Upper lobe of left lung (tissue), 6 donors: ENCODE results near the gene EPO. TPM values are rescaled to one million over a fixed set of nuclear protein-coding genes. Genes with fewer than 3 reads are reported as not detected.
A peak's percentile ranks its signal among the peaks of the same experiment; 100 is the strongest.

Source experiments
- ATAC-seq, 2 donors: fragments of 200-7000 bp; cut with Tn5 transposase; one replicate each; pipeline ENCODE4 v1.9.1; 2022; ENCODE audit warnings: mild to moderate bottlenecking in 2 of 2, moderate library complexity in 2 of 2; ENCODE audit not compliant: low FRiP score in 2 of 2
- DNase-seq, 2 donors: peaks; one replicate each; pipeline ENCODE4 v3.0.0-alpha.2; 2019 to 2020
- H3K27ac ChIP-seq, 4 donors: fragments of 200-600 bp; sonication (generic); one replicate each; pipeline ENCODE4 v1.5.1; 2016 to 2019
- H3K27me3 ChIP-seq, 4 donors: fragments of 200-600 bp; sonication (generic); one replicate each; pipeline ENCODE4 v1.5.1; 2017 to 2019
- H3K36me3 ChIP-seq, 4 donors: fragments of 200-600 bp; sonication (generic); one replicate each; pipeline ENCODE4 v1.5.1; 2016 to 2019
- H3K4me1 ChIP-seq, 4 donors: fragments of 200-600 bp; sonication (generic); one replicate each; pipeline ENCODE4 v1.5.1; 2018 to 2019
- H3K4me3 ChIP-seq, 4 donors: fragments of 200-600 bp; sonication (generic); one replicate each; pipeline ENCODE4 v1.5.1; 2017 to 2019; ENCODE audit warnings: mild to moderate bottlenecking in 2 of 4, moderate library complexity in 1 of 4
- H3K9me3 ChIP-seq, 4 donors: fragments of 200-600 bp; sonication (generic); one replicate each; pipeline ENCODE4 v1.5.1; 2018 to 2019
- EP300 ChIP-seq, 4 donors: sonication (generic); formaldehyde crosslinking; IDR thresholded peaks; one replicate each; pipeline ENCODE4 v1.5.1; 2017; ENCODE audit warnings: antibody characterized with exemption in 4 of 4, control low read depth in 2 of 4
- POLR2A ChIP-seq, 4 donors: fragments of 450-650 bp; IDR thresholded peaks; one replicate each; pipeline ENCODE4 v1.5.1; 2016 to 2017; ENCODE audit warnings: antibody characterized with exemption in 4 of 4, mild to moderate bottlenecking in 2 of 4
- POLR2AphosphoS5 ChIP-seq, 2 donors: sonication (generic); formaldehyde crosslinking; IDR thresholded peaks; one replicate each; pipeline ENCODE4 v1.5.1; 2017; ENCODE audit warnings: antibody characterized with exemption in 2 of 2
- WGBS, 2 donors: methylation state at CpG; one replicate each; pipeline ENCODE4 v1.1.5; 2017 to 2018; 5-methylcytosine and 5-hydroxymethylcytosine counted together
- total RNA-seq, 6 donors: library from RNA; depleted of rRNA in 4 of 6; stranded (reverse); fragments of >200 nt in 4 of 6; gene quantifications; one replicate each; pipeline versions ENCODE4 v1.1.0 to v1.2.1, GENCODE V29; 2016 to 2021
- TF ChIP-seq, protein P1 (sequence below), 6 experiments: fragments of 450-650 bp in 4 of 6; fragments of 200-600 bp in 2 of 6; sonication (generic) in 2 of 6; IDR thresholded peaks; one replicate each; pipeline ENCODE4 v1.5.1; 2016 to 2019; ENCODE audit warnings: antibody characterized with exemption in 6 of 6
- donor health status: DM: no; HTN: no; CAD: no; lungs with moderate emphysema.
- donor health status: DM: no; HTN: yes; CAD: no; lungs with severe emphysema.

The EPO gene
- total RNA-seq, 6 donors from 2014 or later, result 0.20 TPM; not detected in 5

DNA sequence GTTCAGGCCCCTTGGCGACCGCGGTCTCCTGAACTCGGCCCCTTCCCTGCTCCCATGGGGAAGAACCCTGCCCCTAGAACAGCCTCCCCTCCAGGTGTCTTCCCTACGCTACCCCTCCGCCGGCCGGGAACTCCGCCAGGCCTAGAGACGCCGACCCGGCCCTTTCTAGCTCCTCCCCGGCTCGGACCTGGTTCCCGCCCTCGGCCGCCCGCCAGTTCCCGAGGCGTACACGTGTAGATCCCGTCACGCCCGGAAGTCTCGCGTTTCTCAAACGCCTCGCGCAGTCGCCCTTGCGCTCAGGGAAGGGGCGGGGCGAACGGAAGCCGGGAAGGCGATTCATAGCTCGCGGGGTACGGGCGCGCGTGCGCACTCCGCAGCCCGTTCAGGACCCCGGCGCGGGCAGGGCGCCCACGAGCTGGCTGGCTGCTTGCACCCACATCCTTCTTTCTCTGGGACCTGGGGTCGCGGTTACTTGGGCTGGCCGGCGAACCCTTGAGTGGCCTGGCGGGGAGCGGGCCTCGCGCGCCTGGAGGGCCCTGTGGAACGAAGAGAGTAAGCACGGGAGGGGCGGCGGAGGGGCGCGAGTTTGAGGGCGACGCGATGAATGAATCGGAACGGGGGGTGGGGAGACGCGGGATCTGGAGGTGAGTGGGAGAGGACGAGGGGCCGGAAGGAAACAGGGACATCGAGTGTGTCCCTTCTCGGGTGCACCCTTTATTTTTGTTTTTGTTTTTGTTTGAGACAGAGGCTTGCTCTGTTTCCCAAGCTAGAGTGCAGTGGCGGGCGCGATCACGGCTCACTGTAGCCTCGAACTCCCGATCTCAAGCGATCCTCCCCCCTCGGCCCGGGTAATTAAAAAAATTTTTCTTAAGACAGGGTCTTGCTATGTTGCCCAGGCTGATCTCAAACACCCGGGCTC is 14.3 kb upstream of the EPO start, which contains the start of gene POP7:
Gene POP7 (plus strand): TSS at position 369 of the 919 bp plus-strand sequence. CDS start 710 bp downstream, outside the sequence.
- peak; percentile 98 to 100 for DNase-seq
- 0 to 1% methylated on average over 13 to 52 of the region's 86 CpGs for WGBS, 2 donors
- Histone ChIP-seq H3K36me3 (peaks cover 0 to 15% (median 0%) of the 10 kb centered on the region in 4 donors), H3K27ac (peak within 1 kb of the TSS; percentile 89 to 97 (median 94)), H3K4me3 (peak within 1 kb of the TSS; percentile 69 to 98 (median 84)), H3K27me3 (no peaks in the 10 kb centered on the region), H3K9me3 (no peaks in the 10 kb centered on the region), H3K4me1 (peaks cover 15 to 21% (median 17%) of the 10 kb centered on the region in 4 donors)
- peak; percentile 97 to 98 for ATAC-seq
- TF ChIP-seq POLR2AphosphoS5 (IDR thresholded peaks at IDR 0.05), result peak; percentile 76 to 95
- peak in 3 of 4 donors; percentile 19 to 83 (median 33) for TF ChIP-seq POLR2A (IDR thresholded peaks at IDR 0.05)
- TF ChIP-seq, protein P1, sequence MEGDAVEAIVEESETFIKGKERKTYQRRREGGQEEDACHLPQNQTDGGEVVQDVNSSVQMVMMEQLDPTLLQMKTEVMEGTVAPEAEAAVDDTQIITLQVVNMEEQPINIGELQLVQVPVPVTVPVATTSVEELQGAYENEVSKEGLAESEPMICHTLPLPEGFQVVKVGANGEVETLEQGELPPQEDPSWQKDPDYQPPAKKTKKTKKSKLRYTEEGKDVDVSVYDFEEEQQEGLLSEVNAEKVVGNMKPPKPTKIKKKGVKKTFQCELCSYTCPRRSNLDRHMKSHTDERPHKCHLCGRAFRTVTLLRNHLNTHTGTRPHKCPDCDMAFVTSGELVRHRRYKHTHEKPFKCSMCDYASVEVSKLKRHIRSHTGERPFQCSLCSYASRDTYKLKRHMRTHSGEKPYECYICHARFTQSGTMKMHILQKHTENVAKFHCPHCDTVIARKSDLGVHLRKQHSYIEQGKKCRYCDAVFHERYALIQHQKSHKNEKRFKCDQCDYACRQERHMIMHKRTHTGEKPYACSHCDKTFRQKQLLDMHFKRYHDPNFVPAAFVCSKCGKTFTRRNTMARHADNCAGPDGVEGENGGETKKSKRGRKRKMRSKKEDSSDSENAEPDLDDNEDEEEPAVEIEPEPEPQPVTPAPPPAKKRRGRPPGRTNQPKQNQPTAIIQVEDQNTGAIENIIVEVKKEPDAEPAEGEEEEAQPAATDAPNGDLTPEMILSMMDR (IDR thresholded peaks at IDR 0.05), result no peak
- TF ChIP-seq EP300 (IDR thresholded peaks at IDR 0.05), result peak in 1 of 4 donors; percentile 61

DNA sequence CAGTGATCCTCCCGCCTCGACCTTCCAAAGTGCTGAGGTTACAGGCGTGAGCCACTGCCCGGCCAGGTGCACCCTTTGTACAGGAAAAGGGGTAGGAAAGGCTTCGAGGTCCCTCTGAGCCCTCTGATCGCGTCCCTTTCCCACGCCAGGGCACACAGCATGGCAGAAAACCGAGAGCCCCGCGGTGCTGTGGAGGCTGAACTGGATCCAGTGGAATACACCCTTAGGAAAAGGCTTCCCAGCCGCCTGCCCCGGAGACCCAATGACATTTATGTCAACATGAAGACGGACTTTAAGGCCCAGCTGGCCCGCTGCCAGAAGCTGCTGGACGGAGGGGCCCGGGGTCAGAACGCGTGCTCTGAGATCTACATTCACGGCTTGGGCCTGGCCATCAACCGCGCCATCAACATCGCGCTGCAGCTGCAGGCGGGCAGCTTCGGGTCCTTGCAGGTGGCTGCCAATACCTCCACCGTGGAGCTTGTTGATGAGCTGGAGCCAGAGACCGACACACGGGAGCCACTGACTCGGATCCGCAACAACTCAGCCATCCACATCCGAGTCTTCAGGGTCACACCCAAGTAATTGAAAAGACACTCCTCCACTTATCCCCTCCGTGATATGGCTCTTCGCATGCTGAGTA is 13.5 kb upstream of the EPO start:
- WGBS, 2 donors, result 26 to 56% methylated on average over 9 to 27 of the region's 34 CpGs
- H3K27me3 ChIP-seq, result no peaks in the 10 kb centered on the region
- no peak for ATAC-seq
- H3K4me3 ChIP-seq, result peak overlapping the region; percentile 69 to 98 (median 84)
- H3K36me3 ChIP-seq, result peaks cover 0 to 15% (median 0%) of the 10 kb centered on the region in 4 donors
- H3K27ac ChIP-seq, result peak overlapping the region; percentile 89 to 97 (median 94)
- TF ChIP-seq POLR2A (IDR thresholded peaks at IDR 0.05), result no peak
- TF ChIP-seq EP300 (IDR thresholded peaks at IDR 0.05), result no peak
- TF ChIP-seq, protein P1 (IDR thresholded peaks at IDR 0.05), result no peak
- TF ChIP-seq POLR2AphosphoS5 (IDR thresholded peaks at IDR 0.05), result no peak
- H3K4me1 ChIP-seq, result peaks cover 15 to 21% (median 17%) of the 10 kb centered on the region in 4 donors
- DNase-seq, result peak in 1 of 2 donors; percentile 81
- H3K9me3 ChIP-seq, result no peaks in the 10 kb centered on the region

DNA sequence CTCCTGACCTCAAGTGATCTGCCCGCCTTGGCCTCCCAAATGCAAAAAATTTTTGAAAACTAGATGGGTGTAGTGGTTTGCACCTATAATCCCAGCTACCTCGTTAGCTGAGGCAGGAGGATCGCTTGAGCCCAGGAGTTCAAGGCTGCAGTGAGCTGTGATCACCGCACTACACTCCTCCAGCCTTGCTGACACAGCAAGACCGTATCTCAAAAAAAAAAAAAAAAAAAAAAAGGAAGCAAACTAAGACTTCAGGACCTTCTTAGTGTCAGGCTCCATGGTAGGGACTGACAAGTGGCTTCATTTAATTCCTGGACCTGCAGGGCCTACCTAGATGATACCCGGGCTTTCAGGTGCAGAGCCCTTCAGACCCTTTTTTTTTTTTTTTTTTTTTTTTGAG is 11.9 kb upstream of the EPO start:
- no peak overlapping the region for H3K4me3 ChIP-seq
- TF ChIP-seq POLR2A (IDR thresholded peaks at IDR 0.05), result no peak
- no peaks in the 10 kb centered on the region for H3K9me3 ChIP-seq
- no peak overlapping the region for H3K27ac ChIP-seq
- no peak for ATAC-seq
- H3K36me3 ChIP-seq, result peaks cover 0 to 15% (median 0%) of the 10 kb centered on the region in 4 donors
- 83 to 87% methylated on average over 6 of the region's 6 CpGs for WGBS, 2 donors
- DNase-seq, result no peak
- no peaks in the 10 kb centered on the region for H3K27me3 ChIP-seq
- H3K4me1 ChIP-seq, result peaks cover 15 to 21% (median 17%) of the 10 kb centered on the region in 4 donors

DNA sequence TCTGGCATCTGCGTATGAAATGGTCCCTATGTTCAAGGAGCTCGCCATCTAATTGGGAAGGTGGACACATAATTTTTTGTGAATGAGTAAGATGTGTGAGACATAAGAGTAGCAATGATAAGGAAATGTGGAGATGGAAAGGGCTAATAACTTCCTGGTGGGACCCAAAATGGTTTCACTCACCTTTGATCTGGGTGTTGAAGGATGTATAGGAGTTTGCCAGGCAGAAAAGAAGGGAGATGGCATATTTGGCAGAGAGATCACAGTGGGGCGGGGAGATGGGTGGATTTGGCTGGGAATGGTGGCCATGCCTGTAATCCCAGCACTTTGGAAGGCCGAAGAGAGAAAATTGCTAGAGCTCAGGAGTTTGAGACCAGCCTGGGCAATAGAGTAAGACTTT is 9.8 kb upstream of the EPO start:
- ATAC-seq, result no peak
- Histone ChIP-seq H3K36me3 (peaks cover 0 to 15% (median 0%) of the 10 kb centered on the region in 4 donors), H3K4me3 (no peak overlapping the region), H3K27ac (no peak overlapping the region), H3K4me1 (peaks cover 10 to 13% (median 11%) of the 10 kb centered on the region in 4 donors), H3K9me3 (no peaks in the 10 kb centered on the region), H3K27me3 (no peaks in the 10 kb centered on the region)
- DNase-seq, result no peak
- WGBS, 2 donors, result 89 to 92% methylated on average over 4 of the region's 4 CpGs
- TF ChIP-seq EP300 (IDR thresholded peaks at IDR 0.05) (no peak), POLR2A (IDR thresholded peaks at IDR 0.05) (no peak), POLR2AphosphoS5 (IDR thresholded peaks at IDR 0.05) (no peak)
- TF ChIP-seq, protein P1 (IDR thresholded peaks at IDR 0.05), result no peak

DNA sequence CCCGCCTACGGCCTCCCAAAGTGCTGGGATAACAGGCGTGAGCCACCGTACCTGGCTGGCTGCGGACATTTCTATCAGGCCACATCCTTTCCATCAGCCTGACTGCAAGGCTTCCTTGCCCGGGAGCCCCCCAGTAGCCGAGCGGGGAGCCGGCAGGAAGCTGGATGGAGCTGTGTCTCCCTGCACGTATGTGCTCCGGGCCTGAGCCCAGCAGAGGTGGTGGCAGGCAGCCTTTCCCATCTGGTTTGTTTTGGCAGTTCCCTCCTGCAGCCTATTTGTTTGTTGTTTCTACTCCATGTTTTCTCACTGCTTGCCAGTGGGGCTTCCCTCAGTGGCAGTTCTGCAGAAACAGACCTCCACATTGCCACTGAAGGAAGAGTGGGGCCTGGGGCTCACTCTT is 8.9 kb upstream of the EPO start:
- no peak overlapping the region for H3K4me3 ChIP-seq
- H3K27ac ChIP-seq, result no peak overlapping the region
- DNase-seq (no peak), ATAC-seq (no peak)
- peaks cover 0 to 15% (median 0%) of the 10 kb centered on the region in 4 donors for H3K36me3 ChIP-seq
- peaks cover 10 to 13% (median 10%) of the 10 kb centered on the region in 4 donors for H3K4me1 ChIP-seq
- TF ChIP-seq EP300 (IDR thresholded peaks at IDR 0.05) (no peak), POLR2A (IDR thresholded peaks at IDR 0.05) (no peak), POLR2AphosphoS5 (IDR thresholded peaks at IDR 0.05) (no peak)
- TF ChIP-seq, protein P1 (IDR thresholded peaks at IDR 0.05), result no peak
- H3K9me3 ChIP-seq, result no peaks in the 10 kb centered on the region
- no peaks in the 10 kb centered on the region for H3K27me3 ChIP-seq
- WGBS, 2 donors, result 75 to 92% methylated on average over 2 to 11 of the region's 11 CpGs
